Embryonic facial prominence (tissue), 1 donor: Measurements from ENCODE around the gene NDUFV1.
"Not testable (repeated sequence)": the region's sequence is repeated elsewhere in the genome, so short reads cannot be mapped to it uniquely, and the experiment has no call there.

Experiments used
- DNase-seq: peaks from one replicate; pipeline ENCODE4 v3.0.0-alpha.2; 2016; ENCODE audit errors: extremely low spot score

The NDUFV1 gene

GRCh38 chr11:67611165-67611564 lies 4.4 kb downstream of the NDUFV1 start:
- DNase-seq = no peak

DNA sequence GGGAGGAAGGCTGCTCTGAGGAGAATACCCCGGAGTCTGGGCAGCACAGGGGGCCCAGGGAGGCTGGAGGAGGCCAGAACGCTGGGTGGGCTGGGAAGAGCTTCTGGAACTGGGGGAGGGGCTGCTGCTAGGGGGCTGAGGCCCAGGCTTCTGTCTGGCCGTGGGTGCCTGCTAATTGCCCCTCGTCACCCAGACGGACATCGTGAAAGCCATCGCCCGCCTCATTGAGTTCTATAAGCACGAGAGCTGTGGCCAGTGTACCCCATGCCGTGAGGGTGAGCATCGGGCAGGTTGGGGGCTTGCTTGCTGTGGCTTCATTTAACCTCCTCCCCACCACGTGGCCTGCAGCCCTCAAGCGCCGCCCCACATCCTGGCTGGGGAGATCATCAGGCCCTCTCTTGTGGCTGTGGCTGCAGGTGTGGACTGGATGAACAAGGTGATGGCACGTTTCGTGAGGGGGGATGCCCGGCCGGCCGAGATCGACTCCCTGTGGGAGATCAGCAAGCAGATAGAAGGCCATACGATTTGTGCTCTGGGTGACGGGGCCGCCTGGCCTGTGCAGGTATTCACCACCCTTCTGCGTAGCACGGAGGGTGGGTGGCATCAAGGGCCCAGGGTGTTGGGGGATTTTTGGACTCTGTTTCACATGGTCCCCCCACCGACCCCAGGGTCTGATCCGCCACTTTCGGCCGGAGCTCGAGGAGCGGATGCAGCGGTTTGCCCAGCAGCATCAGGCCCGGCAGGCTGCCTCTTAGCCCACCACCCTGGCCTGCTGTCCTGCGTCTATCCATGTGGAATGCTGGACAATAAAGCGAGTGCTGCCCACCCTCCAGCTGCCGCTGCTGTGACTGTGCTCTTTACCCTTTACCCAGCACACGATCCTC lies 5.2 kb downstream of the NDUFV1 start:
- DNase-seq = no peak

- no peak for DNase-seq
These were observed 6.0 kb downstream of the NDUFV1 start for GRCh38 chr11:67612751-67613150.

DNA sequence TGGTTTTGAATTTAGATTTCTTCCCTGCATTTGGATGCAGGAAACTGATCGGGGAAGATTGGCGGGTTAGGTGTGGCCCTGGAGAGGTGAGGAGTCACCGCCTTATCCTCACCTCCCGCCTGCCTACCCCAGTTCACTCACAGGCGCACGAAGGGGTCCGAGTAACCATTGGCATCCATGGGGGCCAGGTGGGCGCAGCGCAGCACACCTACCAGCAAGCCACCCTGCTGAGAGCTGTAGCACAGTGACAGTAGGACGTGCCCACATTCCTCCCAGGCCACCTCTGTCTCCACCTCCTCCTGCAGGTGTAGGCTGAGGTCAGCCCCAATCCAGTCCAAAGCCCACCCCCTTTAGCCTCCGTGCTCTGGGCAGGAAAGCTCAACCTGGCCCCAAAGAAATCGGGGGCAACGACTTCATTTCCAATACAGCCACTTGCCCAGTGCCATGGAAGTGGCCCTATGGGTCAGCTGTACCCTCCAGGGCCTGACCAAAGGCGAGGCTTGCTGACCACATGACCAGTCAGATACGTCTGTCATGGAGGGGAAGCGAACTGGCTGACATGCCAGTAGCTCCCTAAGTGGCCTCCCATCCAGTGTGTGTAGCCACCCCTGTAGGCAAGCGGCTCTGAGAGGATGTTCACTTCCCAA lies 6.7 kb downstream of the NDUFV1 start:
- no peak for DNase-seq

GRCh38 chr11:67613960-67614715 lies 7.4 kb downstream of the NDUFV1 start:
- DNase-seq = no peak

- DNase-seq = no peak
These were observed 8.3 kb downstream of the NDUFV1 start for GRCh38 chr11:67614730-67615714.

DNA sequence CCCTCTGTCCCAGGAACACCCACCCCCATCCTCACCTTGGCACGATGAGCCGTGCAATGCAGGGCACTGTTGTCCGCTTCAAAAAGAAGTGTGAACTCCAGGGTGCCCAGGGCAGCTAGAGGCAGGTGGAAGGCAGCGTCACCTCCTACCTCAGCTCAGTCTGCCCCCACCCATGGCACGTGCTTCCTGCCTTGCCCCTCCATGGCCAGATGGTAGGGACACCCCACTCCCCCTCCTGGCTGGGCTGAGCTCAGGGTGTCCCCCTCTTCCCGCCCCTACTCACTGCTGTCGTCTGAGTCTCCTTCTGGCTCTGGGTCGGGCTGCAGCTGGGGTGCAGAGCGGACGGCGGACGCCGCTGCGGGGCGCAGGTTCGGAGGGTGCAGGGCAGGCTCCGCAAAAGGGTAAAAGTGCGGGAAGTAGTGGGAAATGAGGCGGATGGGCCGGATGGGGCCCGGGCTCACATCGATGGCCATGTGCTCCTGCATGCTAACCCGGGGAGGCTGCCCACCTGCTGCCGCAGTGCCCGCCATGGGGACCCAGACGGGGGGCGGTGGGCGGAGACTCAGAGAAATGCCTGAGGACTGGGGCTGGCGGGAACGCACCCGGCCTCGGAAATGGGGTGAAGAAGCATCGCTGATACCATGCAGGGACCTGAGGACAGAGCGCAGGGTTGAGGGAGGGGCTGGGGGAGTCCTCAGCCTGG lies 9.1 kb downstream of the NDUFV1 start:
- DNase-seq = no peak

GRCh38 chr11:67616431-67617242 lies 9.9 kb downstream of the NDUFV1 start:
- no peak for DNase-seq

GRCh38 chr11:67617243-67617953 lies 10.7 kb downstream of the NDUFV1 start:
- no peak for DNase-seq

DNA sequence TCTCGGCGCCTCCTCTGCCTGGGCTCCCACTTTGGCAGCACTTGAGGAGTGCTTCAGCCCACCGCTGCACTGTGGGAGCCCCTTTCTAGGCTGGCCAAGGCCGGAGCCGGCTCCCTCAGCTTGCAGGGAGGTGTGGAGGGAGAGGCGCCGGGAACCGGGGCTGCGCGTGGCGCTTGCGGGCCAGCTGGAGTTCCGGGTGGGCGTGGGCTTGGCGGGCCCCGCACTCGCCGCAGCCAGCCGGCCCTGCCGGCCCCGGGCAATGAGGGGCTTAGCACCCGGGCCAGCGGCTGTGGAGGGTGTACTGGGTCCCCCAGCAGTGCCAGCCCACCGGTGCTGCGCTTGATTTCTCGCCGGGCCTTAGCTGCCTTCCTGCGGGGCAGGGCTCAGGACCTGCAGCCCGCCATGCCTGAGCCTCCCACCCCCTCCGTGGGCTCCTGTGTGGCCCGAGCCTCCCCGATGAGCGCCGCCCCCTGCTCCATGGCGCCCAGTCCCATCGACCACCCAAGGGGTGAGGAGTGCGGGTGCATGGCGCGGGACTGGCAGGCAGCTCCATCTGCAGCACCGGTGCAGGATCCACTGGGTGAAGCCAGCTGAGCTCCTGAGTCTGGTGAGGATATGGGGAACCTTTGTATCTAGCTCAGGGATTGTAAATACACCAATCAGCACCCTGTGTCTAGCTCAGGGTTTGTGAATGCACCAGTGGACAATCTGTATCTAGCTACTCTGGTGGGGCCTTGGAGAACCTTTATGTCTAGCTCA lies 12.3 kb downstream of the NDUFV1 start:
- DNase-seq = not testable (repeated sequence)

DNA sequence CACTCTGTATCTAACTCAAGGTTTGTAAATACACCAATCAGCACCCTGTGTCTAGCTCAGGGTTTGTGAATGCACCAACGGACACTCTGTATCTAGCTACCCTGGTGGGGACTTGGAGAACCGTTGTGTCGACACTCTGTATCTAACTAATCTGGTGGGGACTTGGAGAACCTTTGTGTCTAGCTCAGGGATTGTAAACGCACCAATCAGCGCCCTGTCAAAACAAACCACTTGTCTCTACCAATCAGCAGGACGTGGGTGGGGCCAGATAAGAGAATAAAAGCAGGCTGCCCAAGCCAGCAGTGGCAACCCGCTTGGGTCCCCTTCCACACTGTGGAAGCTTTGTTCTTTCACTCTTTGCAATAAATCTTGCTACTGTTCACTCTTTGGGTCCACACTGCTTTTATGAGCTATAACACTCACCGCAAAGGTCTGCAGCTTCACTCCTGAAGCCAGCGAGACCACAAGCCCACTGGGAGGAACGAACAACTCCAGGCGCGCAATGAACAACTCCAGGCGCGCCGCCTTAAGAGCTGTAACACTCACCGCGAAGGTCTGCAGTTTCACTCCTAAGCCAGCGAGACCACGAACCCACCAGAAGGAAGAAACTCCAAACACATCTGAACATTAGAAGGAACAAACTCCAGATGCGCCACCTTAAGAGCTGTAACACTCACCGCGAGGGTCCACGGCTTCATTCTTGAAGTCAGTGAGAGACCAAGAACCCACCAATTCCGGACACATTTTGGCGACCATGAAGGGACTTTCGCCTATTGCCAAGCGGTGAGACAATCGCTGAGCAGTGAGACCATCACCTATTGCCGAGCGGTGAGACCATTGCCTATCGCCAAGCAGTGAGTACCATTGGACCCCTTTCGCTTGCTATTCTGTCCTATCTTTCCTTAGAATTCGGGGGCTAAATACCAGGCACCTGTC lies 13.2 kb downstream of the NDUFV1 start:
- not testable (repeated sequence) for DNase-seq

DNA sequence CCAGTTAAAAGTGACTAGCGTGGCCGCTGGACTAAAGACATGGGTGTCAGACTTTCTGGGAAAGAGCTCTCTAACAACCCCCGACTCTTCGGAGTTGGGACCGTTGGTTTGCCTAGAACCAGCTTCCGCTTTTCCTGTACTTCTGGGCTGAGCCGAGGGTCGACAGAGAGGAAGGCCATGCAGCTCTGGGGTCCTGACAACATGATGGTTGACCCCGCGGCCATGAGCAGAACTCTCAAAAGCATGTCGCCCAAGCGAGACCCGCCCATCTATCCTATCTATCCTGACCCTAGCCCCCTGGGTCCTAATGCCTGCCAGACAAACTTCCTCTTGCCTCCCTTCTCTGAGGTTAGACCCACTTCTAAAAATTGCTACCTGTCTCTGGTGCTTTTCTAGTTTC lies 13.9 kb downstream of the NDUFV1 start:
- not testable (repeated sequence) for DNase-seq

- not testable (repeated sequence) for DNase-seq
These were observed 15.2 kb downstream of the NDUFV1 start for GRCh38 chr11:67621928-67622327.

DNA sequence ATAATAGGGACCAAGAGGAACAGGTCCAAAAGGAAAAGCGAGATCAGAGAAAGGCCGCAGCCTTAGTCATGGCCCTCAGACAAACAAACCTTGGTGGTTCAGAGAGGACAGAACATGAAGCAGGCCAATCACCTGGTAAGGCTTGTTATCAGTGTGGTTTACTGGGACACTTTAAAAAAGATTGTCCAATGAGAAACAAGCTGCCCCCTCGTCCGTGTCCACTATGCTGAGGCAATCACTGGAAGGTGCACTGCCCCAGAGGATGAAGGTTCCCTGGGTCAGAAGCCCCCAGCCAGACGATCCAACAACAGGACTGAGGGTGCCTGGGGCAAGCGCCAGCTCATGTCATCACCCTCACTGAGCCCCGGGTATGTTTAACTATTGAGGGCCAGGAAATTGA lies 16.2 kb downstream of the NDUFV1 start:
- DNase-seq = not testable (repeated sequence)

GRCh38 chr11:67623795-67624194 lies 17.1 kb downstream of the NDUFV1 start:
- not testable (repeated sequence) for DNase-seq

DNA sequence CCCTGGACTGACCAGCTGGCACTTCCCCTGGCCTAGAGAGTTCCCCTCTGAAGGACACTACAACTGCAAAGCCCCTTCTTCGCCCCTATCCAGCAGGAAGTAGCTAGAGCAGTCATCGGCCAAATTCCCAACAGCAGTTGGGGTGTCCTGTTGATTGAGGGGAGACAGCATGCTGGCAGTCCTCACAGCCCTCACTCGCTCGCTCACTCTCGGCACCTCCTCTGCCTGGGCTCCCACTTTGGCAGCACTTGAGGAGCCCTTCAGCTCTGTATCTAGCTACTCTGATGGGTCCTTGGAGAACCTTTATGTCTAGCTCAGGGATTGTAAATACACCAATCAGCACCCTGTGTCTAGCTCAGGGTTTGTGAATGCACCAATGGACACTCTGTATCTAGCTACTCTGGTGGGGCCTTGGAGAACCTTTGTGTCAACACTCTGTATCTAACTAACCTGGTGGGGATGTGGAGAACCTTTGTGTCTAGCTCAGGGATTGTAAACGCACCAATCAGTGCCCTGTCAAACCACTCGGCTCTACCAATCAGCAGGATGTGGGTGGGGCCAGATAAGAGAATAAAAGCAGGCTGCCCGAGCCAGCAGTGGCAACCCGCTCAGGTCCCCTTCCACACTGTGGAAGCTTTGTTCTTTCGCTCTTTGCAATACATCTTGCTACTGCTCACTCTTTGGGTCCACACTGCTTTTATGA lies 19.5 kb downstream of the NDUFV1 start:
- DNase-seq = not testable (repeated sequence)
